ENCODE data around the gene GAPVD1.
A peak's percentile ranks its signal among the peaks of the same experiment; 100 is the strongest.

The GAPVD1 gene

GRCh38 chr9:125412166-125412565, 150.5 kb downstream of the GAPVD1 start:
- no peak for DNase-seq (ENCODE audit: low read depth)
- no peak overlapping the region for H3K4me3 ChIP-seq (ENCODE audit: low read length)
- TF ChIP-seq, protein P1, sequence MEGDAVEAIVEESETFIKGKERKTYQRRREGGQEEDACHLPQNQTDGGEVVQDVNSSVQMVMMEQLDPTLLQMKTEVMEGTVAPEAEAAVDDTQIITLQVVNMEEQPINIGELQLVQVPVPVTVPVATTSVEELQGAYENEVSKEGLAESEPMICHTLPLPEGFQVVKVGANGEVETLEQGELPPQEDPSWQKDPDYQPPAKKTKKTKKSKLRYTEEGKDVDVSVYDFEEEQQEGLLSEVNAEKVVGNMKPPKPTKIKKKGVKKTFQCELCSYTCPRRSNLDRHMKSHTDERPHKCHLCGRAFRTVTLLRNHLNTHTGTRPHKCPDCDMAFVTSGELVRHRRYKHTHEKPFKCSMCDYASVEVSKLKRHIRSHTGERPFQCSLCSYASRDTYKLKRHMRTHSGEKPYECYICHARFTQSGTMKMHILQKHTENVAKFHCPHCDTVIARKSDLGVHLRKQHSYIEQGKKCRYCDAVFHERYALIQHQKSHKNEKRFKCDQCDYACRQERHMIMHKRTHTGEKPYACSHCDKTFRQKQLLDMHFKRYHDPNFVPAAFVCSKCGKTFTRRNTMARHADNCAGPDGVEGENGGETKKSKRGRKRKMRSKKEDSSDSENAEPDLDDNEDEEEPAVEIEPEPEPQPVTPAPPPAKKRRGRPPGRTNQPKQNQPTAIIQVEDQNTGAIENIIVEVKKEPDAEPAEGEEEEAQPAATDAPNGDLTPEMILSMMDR (conservative IDR thresholded peaks at IDR 0.05; ENCODE audit: low read depth, low read length): no peak

DNA sequence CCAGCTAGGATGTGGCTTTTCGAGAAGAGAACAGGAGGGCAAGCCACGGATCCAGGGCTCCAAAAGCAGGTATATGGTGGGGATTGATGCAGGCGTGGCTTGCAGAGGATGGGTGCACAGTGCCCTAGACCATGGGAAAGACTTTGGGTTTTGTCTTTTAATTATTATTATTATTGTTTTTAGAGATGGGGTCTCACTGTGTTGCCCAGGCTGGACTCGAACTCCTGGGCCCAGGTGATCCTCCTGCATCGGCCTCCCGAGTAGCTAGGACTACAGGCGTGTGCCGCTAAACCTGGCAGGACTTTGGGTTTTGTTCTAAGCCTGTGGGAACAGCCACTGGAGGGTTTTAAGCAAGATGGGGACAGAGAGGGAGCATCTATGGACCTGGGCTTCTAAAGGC, 152.0 kb downstream of the GAPVD1 start:
- DNase-seq (ENCODE audit: low read depth): no peak
- no peak overlapping the region for H3K4me3 ChIP-seq (ENCODE audit: low read length)
- TF ChIP-seq, protein P1 (conservative IDR thresholded peaks at IDR 0.05; ENCODE audit: low read depth, low read length): no peak

DNA sequence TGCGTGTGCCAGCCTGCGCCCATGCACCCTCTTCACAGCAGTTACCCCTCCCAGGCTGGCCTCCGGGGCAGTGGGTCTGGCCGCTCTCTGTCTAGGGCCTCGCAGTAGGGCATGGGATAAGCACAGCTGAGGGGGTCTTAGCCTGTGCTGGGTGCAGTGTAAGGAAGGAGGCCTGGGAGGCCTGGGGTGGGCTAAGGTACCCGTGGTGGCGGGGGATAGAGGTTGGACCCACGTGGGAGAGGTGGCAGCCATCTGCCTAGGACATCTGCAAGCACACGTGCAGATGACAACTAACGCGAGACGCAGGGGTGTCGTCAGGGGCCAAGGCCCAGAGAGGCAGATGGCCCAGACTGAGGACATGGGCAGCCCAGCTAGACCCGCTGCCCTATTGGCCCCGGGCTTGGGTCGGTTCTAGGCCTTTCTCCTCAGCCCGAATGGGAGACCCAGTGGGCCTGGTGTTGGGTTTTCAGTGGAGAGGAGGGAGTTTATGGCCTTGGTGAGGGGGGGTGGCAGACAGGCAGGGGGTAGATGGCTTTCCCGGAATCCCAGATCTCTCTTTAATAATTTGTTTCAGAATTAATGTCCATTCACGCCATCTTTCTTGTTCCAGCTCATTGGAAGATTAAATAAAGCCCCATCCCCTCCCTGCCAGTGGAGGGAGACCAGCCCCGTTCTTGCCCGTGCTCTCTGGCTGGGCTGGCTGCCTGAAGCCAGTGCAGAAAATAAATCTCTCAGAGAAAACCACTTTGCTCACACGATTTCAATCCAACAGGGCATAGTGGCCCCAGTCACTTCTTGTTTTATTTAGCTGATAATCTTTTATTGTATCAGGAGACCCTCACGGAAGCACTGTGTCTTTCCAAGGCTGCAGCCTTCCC, 154.2 kb downstream of the GAPVD1 start:
- TF ChIP-seq, protein P1 (conservative IDR thresholded peaks at IDR 0.05; ENCODE audit: low read depth, low read length): peak; percentile 29
- no peak for DNase-seq (ENCODE audit: low read depth)
- no peak overlapping the region for H3K4me3 ChIP-seq (ENCODE audit: low read length)

- no peak for DNase-seq (ENCODE audit: low read depth)
- TF ChIP-seq, protein P1 (conservative IDR thresholded peaks at IDR 0.05; ENCODE audit: low read depth, low read length): no peak
Observed at GRCh38 chr9:125416517-125416916, 154.9 kb downstream of the GAPVD1 start.

More at GRCh38 chr9:125416517-125416916, 154.9 kb downstream of the GAPVD1 start:
- no peak overlapping the region for H3K4me3 ChIP-seq (ENCODE audit: low read length)
